CD4-positive, alpha-beta T cell treated with Interleukin-4 for 4 hours (primary cell): ENCODE measurements around the gene TSPO2.
A peak's percentile ranks its signal among the peaks of the same experiment; 100 is the strongest.
"Not testable (repeated sequence)": the region's sequence is repeated elsewhere in the genome, so short reads cannot be mapped to it uniquely, and the experiment has no call there.

Source experiments
- DNase-seq: peaks from one replicate; pipeline ENCODE4 v3.0.0-alpha.2; 2020

The TSPO2 gene

GRCh38 chr6:41042226-41043055 lies at the start of gene TSPO2:
TSPO2 (plus strand) TSS chr6:41042467; CDS start chr6:41042986, 519 bp downstream.
- no peak for DNase-seq

DNA sequence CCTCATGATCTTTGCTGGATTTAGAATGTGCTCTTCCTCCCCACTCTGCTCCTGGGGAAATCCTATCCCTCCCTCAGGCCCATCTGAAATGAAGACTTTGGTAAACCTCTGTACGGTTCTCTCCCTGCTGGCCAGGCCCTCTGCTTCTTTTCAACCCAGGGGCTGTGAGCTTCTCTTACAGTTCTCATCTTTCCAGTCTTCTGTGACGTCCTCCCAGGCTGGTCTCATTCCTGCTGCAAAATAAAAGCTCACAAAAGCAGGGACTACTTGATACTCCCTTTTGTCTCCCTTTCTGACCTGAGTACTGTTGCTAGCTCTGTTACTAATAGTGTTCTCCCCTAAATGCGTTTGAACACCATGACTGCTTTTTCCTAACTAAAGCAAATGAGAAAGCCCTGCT lies 49.5 kb upstream of the TSPO2 start:
- no peak for DNase-seq

GRCh38 chr6:40996591-40997233 lies 45.6 kb upstream of the TSPO2 start:
- no peak for DNase-seq

DNA sequence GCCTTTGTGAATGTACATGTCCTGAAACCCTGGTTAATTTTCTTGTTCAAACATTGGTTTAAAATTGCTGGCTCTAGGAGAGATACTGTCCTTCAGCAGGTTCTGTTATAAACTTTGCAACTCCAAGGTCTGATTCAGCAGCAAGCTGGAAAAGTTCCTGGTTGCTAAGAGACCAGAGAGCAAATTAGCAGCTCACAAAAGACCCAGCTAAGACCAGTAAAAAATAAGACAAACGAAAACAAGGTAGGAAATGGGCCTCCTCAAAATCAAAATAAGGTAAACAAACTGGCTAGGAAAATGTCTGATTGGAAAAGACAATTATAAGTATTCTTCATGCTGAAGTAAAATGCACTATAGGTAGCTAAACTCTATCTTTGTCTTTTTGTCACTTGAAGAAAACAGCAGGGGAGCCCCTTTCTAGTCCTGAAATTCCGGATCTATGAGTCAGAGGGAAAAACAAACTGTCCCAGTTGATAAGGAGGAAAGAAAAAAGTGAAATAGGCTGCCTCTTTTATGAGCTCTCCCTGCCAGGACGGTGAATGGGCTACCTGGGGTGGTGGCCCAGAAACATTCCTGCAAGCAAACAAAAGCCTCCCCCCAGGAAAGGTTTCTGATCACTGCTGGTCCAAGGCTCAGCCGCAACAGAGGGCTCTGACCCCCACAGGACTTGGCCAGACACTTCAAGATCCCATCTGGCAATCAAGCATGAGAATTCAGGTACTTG lies 44.9 kb upstream of the TSPO2 start:
- no peak for DNase-seq

DNA sequence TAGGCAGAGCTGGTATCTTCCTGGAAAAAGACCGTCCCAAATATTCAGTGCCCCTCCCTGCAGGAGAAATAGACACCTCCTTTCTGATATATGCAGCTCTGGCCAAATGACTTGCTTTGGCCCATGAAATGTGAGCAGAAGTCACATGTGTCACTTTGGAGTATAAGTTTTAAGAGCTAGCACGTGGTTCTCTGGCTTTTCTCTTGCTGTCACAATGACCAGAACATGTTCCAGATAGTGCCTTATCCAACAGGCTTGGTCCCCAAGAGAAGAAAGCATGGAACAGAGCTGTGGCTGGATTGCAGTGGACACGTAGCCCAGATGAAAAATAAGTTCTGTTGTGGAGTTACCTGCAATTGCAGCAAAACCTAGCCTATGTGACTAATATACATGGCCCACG lies 43.6 kb upstream of the TSPO2 start:
- DNase-seq = no peak

DNA sequence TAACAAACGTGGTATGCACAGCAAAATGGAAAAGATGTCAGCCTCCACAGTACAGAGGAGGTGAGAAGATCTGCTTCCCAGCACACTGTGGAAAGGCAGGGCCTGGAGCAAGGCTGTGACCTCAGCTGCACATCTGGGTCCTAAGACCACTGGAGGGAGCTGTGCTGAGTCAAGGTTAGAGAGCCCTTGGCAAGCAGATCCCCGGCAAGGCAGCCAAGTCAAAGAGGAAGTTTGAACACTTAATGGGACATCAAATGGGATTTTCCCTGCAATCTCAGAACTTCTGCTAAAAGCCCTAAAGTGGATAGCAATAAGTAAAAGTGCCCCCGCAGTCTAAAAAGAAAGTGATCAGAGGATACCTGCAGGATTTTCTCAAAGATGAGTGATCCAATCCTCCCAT lies 42.7 kb upstream of the TSPO2 start:
- DNase-seq = peak; percentile 5

- DNase-seq = no peak
These were observed 42.0 kb upstream of the TSPO2 start for GRCh38 chr6:41000248-41000647.

DNA sequence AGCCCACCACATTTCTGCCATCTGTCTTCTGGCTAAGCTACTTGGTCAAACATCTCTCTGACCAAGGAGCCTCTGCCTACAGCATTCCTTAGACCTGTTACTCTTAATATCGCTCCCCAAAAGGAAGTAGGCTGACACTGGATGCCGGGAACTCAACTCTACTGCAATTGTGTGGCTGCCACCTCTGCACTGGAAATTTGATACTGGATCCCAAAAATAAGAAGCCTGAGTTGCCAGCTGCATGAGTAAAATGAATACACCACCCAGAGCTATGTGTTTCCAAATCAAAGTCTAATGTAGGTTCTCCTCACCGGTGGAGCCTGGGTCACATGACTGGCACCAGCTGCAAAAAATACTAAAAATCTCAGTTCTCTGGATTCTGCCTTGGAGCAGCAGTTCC lies 40.1 kb upstream of the TSPO2 start:
- DNase-seq = no peak

- DNase-seq = peak; percentile 67
These were observed 36.0 kb upstream of the TSPO2 start for GRCh38 chr6:41006217-41006616.

- not testable (repeated sequence) for DNase-seq
These were observed 35.3 kb upstream of the TSPO2 start for GRCh38 chr6:41006980-41007379.

DNA sequence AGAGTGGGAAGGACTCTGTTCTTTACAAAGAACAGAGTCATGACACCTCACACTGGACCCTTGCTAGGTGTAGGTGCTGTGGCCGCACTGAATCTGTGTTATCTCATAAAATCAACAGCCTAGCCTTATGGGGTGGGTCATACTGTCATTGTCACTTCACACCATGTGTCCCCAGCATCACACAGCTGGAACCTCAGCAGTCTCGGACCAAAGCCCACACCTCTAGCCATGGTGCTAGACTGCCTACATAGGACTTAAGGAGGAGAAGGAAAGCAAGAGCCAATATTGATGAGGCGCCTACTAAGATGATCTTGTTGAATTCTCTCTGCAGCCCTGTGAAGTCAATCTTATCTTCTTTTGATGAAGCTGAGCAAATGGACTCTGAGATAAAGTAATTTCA lies 34.3 kb upstream of the TSPO2 start:
- no peak for DNase-seq

DNA sequence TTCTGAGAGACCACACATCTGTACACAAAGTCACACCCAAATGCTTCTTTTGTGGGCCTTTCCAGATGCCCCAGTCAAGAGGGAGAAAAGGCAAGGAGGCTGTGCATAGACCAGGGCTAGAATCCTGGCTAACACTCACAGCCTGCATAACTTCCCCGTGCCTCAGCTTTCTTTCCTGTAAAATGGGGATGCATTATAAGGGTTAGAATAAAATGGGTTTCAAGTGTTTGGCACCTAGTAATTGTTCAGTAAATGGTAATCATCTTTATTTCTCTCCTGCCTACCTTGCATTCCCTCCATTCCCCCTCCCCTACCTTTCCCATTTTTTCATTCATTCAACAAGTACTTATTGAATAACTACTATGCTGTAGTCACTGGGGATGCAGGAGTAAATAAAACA lies 32.6 kb upstream of the TSPO2 start:
- no peak for DNase-seq

DNA sequence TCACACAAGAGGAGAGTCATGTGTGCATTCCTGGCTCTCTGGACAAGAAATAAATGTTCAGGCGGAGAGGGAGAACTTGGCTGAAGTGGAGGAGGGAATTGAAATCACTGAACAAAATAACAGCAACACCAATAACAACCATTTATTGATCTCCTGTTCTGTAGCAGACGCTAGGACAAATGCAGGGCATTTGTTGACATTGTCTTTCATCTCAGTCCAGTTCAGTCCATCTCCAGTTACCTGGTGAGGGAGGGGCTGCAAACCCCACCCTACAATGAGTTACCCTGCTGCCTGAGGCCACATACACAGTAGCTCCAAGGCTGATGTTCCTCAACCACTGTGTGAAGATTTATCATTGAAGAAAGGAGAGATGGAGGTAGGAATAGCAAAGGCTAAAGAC lies 30.6 kb upstream of the TSPO2 start:
- DNase-seq = no peak

GRCh38 chr6:41013466-41014153 lies 28.7 kb upstream of the TSPO2 start:
- no peak for DNase-seq

GRCh38 chr6:41014780-41015179 lies 27.5 kb upstream of the TSPO2 start:
- no peak for DNase-seq

GRCh38 chr6:41015860-41016259 lies 26.4 kb upstream of the TSPO2 start:
- DNase-seq = not testable (repeated sequence)

GRCh38 chr6:41017663-41018062 lies 24.6 kb upstream of the TSPO2 start:
- no peak for DNase-seq

DNA sequence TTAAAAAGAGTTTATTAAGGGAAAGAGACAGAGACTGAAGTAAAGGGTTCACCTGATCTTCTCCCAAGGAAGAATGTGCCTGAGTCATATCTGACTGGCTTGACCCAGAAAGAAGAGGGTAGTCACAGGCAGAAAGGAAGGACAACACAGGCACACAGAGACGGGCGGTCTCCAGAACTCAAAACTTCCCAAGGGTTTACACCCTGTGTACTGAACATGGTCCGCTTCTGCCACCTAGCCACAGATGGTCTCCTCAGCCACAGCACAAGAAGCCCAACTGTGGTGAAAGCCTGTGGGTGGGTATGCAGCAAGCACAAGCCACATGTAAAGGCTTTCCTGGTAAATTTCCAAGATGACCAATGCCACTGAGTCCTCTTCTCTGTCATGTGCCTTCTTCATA lies 20.4 kb upstream of the TSPO2 start:
- DNase-seq = no peak

GRCh38 chr6:41022294-41022693 lies 20.0 kb upstream of the TSPO2 start:
- DNase-seq = no peak

DNA sequence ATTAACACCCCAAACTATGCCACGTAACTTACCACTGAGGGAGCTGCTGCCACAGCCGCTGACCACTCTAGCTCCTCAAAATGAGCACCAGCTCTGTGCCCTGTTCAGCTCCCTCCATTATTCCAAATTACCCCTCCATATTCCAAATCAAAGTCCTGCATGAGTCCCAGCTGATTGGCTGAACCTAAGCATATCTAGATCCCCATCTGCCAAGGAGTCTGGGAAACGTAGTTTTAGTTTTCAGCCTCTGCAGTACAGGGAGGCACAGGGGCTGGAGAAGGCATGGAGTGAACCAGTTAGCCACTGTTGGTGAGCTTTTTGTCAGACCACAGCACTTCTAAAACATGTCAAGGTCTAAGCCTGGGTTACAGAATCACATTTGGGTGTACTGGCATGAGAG lies 19.2 kb upstream of the TSPO2 start:
- DNase-seq = no peak

DNA sequence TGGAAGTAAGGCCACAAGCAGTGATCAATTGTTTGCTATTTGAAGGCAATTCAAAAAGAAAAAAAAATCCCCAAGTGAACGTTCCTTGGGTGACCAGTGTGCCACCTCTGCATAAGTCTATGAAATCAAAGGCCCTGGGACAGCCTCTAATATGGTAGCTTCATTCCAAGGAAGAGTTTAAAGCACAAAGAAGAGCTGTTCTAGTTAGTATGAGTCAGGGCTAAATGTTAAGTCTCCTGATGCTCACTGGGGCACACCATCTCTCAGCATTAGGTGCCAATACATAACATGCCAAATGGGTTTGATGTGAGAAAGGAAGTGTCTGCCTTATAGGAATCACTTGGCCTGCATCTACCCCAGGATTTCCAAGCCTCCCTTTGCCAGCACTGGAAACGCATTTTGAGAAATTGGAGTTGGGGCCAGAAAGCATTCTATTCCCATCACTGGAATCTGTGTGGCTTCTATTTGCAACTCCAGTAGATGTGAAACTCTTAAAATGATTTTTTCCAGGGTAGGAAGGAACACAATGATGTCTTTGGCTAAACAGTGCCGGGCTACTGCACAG lies 16.2 kb upstream of the TSPO2 start:
- no peak for DNase-seq

DNA sequence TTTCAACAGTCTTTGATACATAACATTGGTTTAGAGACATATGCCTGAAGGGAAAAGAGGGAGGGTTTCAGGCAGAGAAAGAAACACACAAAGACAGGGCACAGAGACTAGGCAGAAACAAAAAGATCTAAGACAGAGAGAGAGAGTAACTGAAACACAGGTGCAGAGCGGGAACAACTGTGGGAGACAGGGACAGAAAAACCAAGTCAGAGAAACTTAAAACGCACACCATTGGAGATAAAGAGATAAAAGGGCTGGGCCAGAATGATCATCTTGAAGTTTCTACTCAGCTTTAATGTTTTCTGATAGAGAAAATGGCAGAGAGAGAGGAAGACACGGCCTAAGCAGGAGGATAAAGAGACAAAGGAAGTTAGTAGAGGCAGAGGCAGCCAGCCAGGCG lies 15.0 kb upstream of the TSPO2 start:
- DNase-seq = no peak
